Neural progenitor cell (in vitro differentiated cells): ENCODE data around the gene CHAD.

ENCODE experiments used
- CTCF ChIP-seq: fragments of 200-600 bp; sonication (generic); IDR thresholded peaks from 2 replicates; pipeline ENCODE4 v1.5.1; 2017; ENCODE audit warnings: antibody characterized with exemption, mild to moderate bottlenecking
- EZH2 ChIP-seq: fragments of 200-600 bp; sonication (generic); IDR thresholded peaks from 2 replicates; pipeline ENCODE4 v1.6.1; 2017; ENCODE audit warnings: antibody characterized with exemption, mild to moderate bottlenecking, moderate library complexity
- EZH2phosphoT487 ChIP-seq: fragments of 200-600 bp; sonication (generic); IDR thresholded peaks from 2 replicates; pipeline ENCODE4 v1.6.1; 2017; ENCODE audit warnings: antibody characterized with exemption

DNA sequence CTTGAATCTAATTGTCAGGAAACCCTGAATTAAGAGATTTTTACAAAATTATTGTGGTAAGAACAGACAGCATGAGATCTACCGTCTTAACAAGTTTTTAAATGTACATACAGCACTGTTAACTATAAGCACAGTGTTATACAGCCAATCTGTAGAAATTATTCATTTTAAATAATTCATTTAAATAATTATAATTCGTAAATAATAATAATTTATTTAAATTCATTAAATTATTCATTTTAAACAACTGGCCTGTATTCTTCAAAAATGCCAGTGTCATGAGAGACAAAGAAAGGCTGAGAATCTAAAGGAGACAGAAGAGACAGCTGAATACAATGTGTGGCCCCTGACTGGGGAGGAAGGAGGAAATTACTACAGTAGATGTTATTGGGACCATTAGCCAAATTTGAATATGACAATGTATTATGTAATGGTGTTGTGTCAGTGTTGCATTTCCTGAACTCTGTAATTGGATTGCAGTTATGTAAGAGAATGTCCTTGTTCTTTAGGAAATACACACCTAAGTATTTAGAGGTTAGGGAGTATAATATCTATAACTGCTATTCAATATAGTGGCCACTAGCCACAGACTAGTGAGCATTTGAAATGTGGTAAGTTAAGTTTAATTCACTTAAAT lies 12.3 kb upstream of the CHAD start:
- TF ChIP-seq CTCF (no peak), EZH2phosphoT487 (no peak), EZH2 (no peak)
